PC-3 (cell line): ENCODE results near the gene ADAT3.

Experiments used
- CTCF ChIP-seq: fragments of 300-600 bp; sonication (generic); conservative IDR thresholded peaks from 2 replicates; pipeline ENCODE4 v1.5.1; 2017; ENCODE audit warnings: antibody characterized with exemption, low read depth, mild to moderate bottlenecking, low read length
- EZH2phosphoT487 ChIP-seq: fragments of 300-600 bp; sonication (generic); IDR thresholded peaks from 2 replicates; pipeline ENCODE4 v1.6.1; 2018; ENCODE audit warnings: mild to moderate bottlenecking, antibody characterized with exemption, low read length, borderline replicate concordance

- TF ChIP-seq CTCF: no peak
- TF ChIP-seq EZH2phosphoT487: no peak
These were observed 48.4 kb downstream of the ADAT3 start for GRCh38 chr19:1953441-1954094.
